Upper lobe of left lung (tissue), 4 donors: ENCODE measurements around the gene AAGAB.

ENCODE experiments used
- CTCF ChIP-seq, 6 experiments: fragments of 450-650 bp in 4 of 6; fragments of 200-600 bp in 2 of 6; sonication (generic) in 2 of 6; IDR thresholded peaks; one replicate each; pipeline ENCODE4 v1.5.1; 2016 to 2019; ENCODE audit warnings: antibody characterized with exemption in 6 of 6
- POLR2A ChIP-seq, 4 donors: fragments of 450-650 bp; IDR thresholded peaks; one replicate each; pipeline ENCODE4 v1.5.1; 2016 to 2017; ENCODE audit warnings: antibody characterized with exemption in 4 of 4, mild to moderate bottlenecking in 2 of 4

GRCh38 chr15:67276666-67277065 lies 22.2 kb upstream of the AAGAB start:
- TF ChIP-seq CTCF (IDR thresholded peaks at IDR 0.05), result no peak
- no peak for TF ChIP-seq POLR2A (IDR thresholded peaks at IDR 0.05)
